Measurements from ENCODE around the gene FMNL2.

Gene FMNL2

DNA sequence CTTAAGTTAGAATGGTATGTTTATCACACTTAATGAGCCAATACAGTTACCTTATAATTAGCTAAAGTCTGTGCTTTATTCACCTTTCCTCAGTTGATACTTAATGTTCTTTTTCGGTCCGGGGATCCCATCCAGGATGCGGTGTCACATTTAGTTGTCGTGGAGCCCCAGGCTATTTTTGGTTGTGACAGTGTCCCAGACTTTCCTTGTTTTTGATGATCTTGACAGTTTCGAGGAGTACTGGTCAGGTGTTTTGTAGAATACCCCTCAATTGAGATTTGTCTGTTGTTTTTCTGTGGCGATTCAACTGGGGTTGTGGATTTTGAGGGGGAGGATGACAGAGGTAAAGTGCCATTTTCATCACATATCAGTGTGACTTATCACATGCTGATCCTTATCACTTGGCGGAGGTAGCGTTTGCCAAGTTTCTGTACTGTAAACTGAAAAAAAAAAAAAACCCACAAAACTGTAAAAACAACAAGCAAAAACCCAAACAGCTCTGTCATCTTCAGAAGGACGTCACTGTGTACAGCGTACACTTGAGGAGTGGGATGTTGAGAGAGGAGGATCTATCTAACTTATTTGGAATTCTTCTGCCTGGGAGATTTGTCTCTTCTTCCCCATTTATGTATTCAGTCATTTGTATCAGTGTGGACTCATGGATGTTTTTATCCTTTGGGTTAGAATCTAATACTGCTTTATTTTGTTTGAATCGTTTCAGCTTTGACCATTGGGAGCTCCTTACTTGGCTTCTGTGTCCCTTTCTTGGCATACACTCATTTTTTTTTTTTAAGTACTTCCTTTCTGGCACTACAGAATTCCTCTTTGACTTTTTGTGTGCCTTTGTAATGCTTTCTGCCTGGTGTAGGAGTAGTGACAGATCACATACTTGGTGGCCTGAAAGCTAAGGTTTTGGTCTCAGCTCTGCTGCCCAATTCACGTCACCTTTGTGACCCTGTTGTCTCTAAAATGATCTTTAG lies 68.1 kb downstream of the FMNL2 start:
- DNase-seq (ENCODE audit: low read depth, low spot score) = no peak
- no peak overlapping the region for H3K4me3 ChIP-seq (ENCODE audit: low read depth, low read length)
- in situ Hi-C loops (cut with HindIII; ENCODE audit: low sequenced_read_pairs) = no loop called here
- TF ChIP-seq CTCF (IDR thresholded peaks at IDR 0.05; ENCODE audit: low read depth, low read length) = no peak

- in situ Hi-C loops (cut with HindIII; ENCODE audit: low sequenced_read_pairs) = no loop called here
- H3K4me3 ChIP-seq (ENCODE audit: low read depth, low read length) = no peak overlapping the region
- no peak for TF ChIP-seq CTCF (IDR thresholded peaks at IDR 0.05; ENCODE audit: low read depth, low read length)
- no peak for DNase-seq (ENCODE audit: low read depth, low spot score)
Observed at GRCh38 chr2:152405206-152406118, 70.5 kb downstream of the FMNL2 start.

GRCh38 chr2:152406119-152406835 lies 71.3 kb downstream of the FMNL2 start:
- no peak for DNase-seq (ENCODE audit: low read depth, low spot score)
- in situ Hi-C loops (cut with HindIII; ENCODE audit: low sequenced_read_pairs) = no loop called here
- H3K4me3 ChIP-seq (ENCODE audit: low read depth, low read length) = no peak overlapping the region
- TF ChIP-seq CTCF (IDR thresholded peaks at IDR 0.05; ENCODE audit: low read depth, low read length) = no peak

GRCh38 chr2:152406836-152407161 lies 71.8 kb downstream of the FMNL2 start:
- no peak for DNase-seq (ENCODE audit: low read depth, low spot score)
- TF ChIP-seq CTCF (IDR thresholded peaks at IDR 0.05; ENCODE audit: low read depth, low read length) = no peak
- in situ Hi-C loops (cut with HindIII; ENCODE audit: low sequenced_read_pairs) = no loop called here
- peak overlapping the region; percentile 6 for H3K4me3 ChIP-seq (ENCODE audit: low read depth, low read length)

GRCh38 chr2:152407204-152407721 lies 72.3 kb downstream of the FMNL2 start:
- no peak for TF ChIP-seq CTCF (IDR thresholded peaks at IDR 0.05; ENCODE audit: low read depth, low read length)
- peak overlapping the region; percentile 6 for H3K4me3 ChIP-seq (ENCODE audit: low read depth, low read length)
- in situ Hi-C loops (cut with HindIII; ENCODE audit: low sequenced_read_pairs) = no loop called here
- DNase-seq (ENCODE audit: low read depth, low spot score) = peak; percentile 59

DNA sequence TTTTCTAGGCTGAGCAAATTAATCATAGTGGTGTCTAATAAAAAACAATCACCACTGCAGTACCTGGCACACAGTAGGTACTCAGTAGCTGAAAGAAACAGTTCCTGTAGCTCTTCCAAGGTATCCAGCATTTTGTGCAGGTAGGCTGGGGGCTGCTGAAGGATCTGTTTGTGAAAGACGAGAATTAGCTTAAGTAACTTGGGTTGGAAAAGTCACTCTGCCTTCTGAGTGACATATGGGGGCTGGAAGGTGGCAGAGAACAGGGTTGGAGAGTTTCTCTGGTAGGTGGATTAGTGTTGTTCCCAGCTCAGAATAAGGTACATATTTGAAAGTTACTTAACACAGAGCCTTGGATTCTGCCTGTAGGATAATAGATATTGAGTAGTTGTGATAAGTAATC lies 72.8 kb downstream of the FMNL2 start:
- no peak for DNase-seq (ENCODE audit: low read depth, low spot score)
- no peak for TF ChIP-seq CTCF (IDR thresholded peaks at IDR 0.05; ENCODE audit: low read depth, low read length)
- no peak overlapping the region for H3K4me3 ChIP-seq (ENCODE audit: low read depth, low read length)
- in situ Hi-C loops (cut with HindIII; ENCODE audit: low sequenced_read_pairs) = no loop called here

Measured in astrocyte of the spinal cord (primary cell).